EL (cell line): Measurements from ENCODE around the gene NPAS3.

Source experiments
- DNase-seq: peaks from one replicate; pipeline ENCODE4 v3.0.0-alpha.2; 2016

The NPAS3 gene

GRCh38 chr14:33602396-33602795, 663.7 kb downstream of the NPAS3 start:
- no peak for DNase-seq

GRCh38 chr14:33606591-33606990, 667.9 kb downstream of the NPAS3 start:
- no peak for DNase-seq

- no peak for DNase-seq
These were observed 670.9 kb downstream of the NPAS3 start for GRCh38 chr14:33609582-33609981.

- DNase-seq = no peak
These were observed 671.4 kb downstream of the NPAS3 start for GRCh38 chr14:33610121-33610520.

- peak; percentile 41 for DNase-seq
These were observed 672.9 kb downstream of the NPAS3 start for GRCh38 chr14:33611405-33612196.

- no peak for DNase-seq
These were observed 673.5 kb downstream of the NPAS3 start for GRCh38 chr14:33612197-33612505.

- peak; percentile 87 for DNase-seq
These were observed 678.5 kb downstream of the NPAS3 start for GRCh38 chr14:33617154-33617553.

GRCh38 chr14:33618361-33619105, 679.9 kb downstream of the NPAS3 start:
- DNase-seq = no peak

- DNase-seq = no peak
These were observed 683.8 kb downstream of the NPAS3 start for GRCh38 chr14:33622496-33622895.

GRCh38 chr14:33629792-33630191, 691.1 kb downstream of the NPAS3 start:
- no peak for DNase-seq

GRCh38 chr14:33631021-33631420, 692.3 kb downstream of the NPAS3 start:
- DNase-seq = no peak

- DNase-seq = no peak
These were observed 692.8 kb downstream of the NPAS3 start for GRCh38 chr14:33631441-33631840.

- peak; percentile 15 for DNase-seq
These were observed 696.0 kb downstream of the NPAS3 start for GRCh38 chr14:33634631-33635030.

- no peak for DNase-seq
These were observed 698.0 kb downstream of the NPAS3 start for GRCh38 chr14:33636716-33637115.

GRCh38 chr14:33642080-33642479, 703.4 kb downstream of the NPAS3 start:
- DNase-seq = no peak

GRCh38 chr14:33642691-33643244, 704.1 kb downstream of the NPAS3 start:
- DNase-seq = no peak

GRCh38 chr14:33643426-33644181, 704.9 kb downstream of the NPAS3 start:
- DNase-seq = no peak

GRCh38 chr14:33646692-33647260, 708.1 kb downstream of the NPAS3 start:
- peak; percentile 66 for DNase-seq

- DNase-seq = peak; percentile 96
These were observed 708.7 kb downstream of the NPAS3 start for GRCh38 chr14:33647385-33647786.

GRCh38 chr14:33650430-33650829, 711.8 kb downstream of the NPAS3 start:
- no peak for DNase-seq

GRCh38 chr14:33652566-33653307, 714.1 kb downstream of the NPAS3 start:
- no peak for DNase-seq

GRCh38 chr14:33653308-33653695, 714.6 kb downstream of the NPAS3 start:
- DNase-seq = no peak
